ENCODE data around the gene TMPRSS7. TPM values are rescaled to one million over a fixed set of nuclear protein-coding genes. Genes with fewer than 3 reads are reported as not detected.

TMPRSS7 gene
- polyA plus RNA-seq, 10 donors = not detected

DNA sequence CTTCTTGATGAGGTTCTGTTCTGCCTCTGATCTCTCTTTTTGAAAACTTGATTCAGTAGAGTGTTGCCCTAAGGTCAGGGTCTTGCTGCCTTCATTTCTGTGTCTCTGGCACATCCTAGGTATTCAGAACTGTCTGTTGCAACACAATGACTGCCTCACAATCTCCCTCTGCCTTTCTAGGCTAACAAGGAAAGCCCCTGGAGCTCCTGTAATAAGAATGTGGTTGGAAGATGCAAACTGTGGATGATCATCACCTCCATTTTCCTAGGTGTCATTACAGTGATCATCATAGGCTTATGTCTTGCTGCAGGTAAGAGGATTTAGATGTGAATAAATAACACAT is 58.6 kb downstream of the TMPRSS7 start:
- DNase-seq = no peak

DNA sequence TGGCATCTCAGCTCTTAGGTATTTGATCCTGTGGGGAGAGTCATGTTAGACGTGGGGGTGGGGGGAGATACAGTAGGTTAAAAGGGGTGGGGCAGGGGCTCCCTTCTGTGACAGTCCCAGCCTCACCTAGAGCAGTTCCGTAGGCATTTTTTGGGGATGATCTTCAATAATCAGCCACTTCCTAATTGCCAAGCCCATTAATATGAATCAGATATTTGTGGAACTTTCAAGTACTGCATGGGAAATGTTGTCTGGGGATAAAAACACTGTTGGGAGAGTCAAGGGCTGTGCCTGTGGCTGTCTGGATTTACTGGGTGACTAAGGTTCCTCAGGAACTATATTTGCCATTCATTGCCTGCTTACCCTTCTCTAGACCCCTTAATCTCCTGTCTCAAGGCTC is 61.2 kb downstream of the TMPRSS7 start:
- DNase-seq = no peak

DNA sequence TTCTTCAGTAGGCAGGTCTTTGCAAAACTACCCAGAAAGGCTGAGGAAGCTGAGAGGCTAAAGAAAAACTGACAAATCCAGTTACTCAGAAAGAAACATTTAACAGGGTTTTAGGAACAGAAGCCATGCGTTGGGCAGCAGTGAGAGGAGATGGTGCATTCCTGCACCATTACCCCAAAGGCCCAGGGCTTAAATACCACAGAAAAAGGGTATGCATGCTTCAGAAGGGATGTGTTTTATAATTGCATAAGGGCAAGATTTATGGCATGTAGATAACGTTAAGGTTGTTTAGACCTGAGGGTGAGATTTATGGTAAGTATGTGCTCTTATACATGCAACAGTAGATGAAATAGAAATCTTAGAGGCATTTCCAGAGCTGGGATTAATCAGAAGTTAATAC is 61.6 kb downstream of the TMPRSS7 start:
- DNase-seq = no peak

DNA sequence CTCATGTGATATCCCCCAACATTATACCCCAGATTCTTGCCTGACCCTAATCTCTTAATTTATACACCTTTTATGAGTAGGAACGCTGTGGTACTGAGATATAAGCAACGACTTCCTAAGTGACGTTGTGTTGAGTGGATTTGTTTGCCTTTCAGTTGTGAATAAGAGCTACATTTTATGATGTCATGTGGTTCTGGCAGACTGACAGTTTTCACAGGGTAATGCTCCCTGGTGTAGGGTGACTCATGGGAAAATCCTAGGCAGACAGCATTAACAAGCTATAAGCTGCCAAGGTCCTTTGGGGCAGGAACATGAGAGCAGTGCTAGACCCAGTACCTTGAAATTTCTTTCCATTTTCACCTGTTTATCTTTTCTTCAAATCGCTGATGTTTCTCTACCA is 62.8 kb downstream of the TMPRSS7 start:
- peak in 1 of 3 donors; percentile 95 for DNase-seq

DNA sequence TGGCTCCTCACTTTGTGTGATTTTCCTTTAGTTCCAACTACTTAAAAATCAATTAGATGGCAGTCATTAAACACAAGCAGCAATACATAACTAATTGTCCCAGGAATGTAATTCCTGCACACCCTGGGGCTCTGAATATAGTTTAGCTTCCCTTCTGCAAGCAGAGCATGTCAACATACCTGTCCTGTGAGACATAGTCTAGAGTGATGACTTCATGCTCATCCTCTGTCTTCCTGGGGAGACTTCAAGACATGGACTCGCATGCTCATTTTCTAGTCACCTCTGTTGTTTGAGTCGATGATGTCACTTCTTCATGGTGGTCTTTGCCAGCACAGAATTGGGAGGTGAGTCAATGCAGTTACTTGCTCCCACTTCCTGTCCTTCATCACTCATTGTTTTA is 67.4 kb downstream of the TMPRSS7 start:
- DNase-seq = peak in 1 of 3 donors; percentile 86

DNA sequence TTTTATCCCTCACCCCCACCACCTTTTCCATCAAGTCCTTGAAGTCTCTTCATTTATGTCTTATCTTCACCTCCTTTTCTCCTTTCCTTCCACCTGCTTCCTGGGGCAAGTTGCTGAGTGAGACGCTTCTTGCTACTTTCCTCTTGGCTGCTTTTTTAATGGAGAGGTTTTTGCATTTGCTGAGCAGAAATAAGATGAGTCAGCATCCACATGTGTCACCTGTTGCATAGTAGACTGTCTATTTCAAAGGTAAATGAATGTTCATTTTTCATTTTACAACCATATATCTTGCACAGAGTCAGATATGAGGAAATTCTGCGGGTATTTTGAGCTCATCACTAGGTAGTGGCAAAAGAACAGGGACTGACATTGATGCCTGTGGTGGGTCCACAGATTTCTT is 70.2 kb downstream of the TMPRSS7 start:
- no peak for DNase-seq

DNA sequence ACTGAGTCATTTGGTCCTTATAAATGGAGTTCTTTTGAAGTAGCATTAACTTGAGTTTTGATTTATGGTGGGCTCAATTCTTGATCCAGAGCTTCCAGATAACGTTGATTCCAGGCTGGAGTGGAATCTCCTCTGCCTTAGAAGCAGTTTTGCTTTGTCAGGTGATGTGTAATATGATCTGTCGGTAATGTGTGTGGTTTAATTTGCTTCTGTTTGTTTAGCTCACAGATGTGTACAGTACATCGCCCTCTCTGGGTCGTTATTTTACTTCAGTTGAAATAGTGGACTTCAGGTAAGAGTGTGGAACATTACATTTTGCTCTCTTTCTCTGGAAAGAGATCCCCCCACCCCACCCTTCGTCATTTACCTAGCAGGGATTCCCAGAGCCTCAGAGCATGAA is 74.8 kb downstream of the TMPRSS7 start:
- DNase-seq = no peak

DNA sequence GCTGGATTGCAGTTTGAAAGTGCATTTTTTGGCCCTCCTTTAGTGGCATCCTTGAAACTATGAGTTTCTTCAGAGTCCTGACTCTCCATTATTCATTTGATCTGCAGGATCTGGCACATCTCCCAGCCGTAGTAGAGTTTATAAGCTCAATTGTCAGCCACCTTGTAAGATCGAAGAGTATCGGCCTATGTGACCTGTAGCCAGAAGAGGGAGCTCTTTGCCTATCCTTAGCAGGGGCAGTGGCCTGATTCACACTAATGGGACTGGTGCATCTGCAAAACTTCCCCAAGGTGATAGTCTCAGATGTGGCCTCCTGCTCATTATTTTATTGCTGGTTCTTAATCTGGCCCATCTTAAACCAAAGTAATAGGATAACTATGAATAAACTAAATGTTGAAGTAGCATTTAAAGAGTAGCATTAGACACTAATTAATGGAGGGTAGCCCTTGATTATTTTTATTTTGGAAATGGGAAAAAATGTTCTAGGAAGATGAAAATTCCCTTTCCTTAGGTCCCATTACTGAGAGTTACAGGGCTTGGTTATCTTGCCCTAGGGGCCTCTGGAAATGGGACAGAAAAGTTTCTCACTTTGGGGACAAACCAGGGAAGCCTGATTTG is 77.4 kb downstream of the TMPRSS7 start:
- peak; percentile 54 to 71 (median 68) for DNase-seq

DNA sequence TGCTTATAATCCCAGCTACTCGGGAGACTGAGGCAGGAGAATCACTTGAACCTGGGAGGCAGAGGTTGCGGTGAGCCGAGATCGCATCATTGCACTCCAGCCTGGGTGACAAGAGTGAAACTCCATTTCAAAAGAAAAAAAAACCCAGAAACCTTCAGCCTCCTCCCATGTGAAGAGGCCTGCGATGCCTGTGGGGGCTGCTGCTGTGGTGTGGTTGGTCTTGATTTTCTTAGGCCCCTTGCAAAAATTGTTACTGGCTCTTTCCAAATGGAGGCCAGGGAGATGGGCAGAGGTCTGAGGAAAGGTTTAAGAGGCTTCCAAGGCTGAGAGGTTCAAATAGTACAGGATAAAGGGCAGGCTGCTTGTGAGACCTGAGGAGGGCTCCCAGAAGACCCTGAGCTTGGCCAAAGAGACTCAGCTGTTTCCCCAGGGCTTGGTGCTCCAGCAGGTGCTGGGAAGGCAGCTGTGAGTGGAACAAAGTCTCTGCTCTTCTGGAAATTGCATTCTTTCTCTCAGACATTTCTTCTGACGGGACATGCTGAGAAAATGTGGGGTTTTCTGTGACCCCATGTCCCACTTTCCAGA is 80.1 kb downstream of the TMPRSS7 start:
- DNase-seq = no peak

DNA sequence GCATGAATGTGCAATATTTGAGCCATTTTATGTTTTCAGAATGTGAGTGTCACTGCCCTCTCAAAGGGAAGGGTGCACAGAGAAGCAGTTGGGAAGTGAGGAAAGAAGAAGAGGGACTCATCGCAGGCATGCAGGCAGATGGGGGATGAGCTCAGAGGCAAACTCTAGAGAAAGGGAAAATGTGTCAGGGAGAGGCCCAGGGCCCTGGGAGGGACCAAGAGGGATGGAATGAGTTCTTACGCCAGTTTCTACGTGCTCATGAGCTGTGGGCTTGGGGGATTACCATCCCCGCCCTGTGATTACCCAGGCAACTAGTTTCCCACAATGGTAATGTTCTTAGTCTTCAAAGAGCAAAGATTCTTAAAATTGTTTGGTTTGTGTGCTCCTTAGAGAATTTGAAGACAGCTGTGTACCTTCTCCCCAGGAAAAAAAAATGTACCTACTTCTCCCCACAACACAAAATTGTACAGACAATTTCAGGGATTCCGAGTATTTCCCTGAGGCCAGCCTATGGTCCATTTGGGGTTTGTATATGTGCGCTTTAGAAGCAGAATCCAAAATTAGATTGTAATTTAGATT is 80.7 kb downstream of the TMPRSS7 start:
- DNase-seq = no peak

DNA sequence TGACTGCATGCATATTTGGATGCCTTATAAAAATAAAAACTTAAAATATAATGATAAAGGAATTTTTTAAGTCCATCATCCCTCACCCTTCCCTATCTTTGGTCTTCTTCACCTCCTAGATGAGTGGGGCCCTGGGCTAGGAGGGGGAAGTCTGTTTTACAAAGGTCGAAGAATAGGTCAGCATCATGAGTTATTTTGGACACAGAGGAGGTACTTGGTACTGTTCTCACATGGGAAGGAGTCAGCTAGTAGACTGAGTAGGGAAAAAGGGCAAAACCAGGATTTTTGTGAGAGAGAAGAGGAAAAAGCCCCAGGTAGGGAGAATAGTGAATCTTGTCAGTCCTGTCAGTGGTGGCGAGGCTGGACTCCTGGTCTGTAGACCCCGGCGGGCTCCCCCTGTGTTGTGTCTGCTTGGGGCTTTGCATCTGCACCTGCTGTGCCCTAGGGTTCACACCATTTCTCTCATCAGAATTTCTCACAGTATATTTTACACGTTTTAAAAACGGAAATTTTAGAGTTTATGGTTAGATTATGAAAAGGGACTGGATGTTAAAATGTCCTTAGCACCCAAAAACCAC is 81.4 kb downstream of the TMPRSS7 start:
- DNase-seq = no peak

DNA sequence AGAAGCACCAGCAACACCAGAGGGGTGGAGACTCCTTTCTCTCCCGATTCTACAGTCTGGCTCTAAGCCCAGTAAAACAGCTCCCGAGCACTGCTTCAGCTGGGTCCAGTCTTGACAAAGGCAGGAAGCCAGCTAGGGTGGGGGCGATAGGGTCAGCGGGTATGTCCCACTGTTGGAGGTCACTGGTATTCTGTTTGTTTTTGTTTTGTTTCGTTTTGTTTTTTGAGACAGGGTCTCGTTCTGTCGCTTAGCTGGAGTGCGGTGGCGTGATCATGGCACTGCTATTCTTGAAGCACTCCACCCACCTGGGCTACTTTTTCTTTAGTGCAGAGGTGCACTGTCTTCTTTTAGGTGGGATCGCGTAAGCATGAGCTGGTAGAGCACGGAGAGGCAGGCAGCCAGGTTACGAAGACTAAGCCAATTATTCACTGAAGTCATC is 82.2 kb downstream of the TMPRSS7 start:
- DNase-seq = no peak

DNA sequence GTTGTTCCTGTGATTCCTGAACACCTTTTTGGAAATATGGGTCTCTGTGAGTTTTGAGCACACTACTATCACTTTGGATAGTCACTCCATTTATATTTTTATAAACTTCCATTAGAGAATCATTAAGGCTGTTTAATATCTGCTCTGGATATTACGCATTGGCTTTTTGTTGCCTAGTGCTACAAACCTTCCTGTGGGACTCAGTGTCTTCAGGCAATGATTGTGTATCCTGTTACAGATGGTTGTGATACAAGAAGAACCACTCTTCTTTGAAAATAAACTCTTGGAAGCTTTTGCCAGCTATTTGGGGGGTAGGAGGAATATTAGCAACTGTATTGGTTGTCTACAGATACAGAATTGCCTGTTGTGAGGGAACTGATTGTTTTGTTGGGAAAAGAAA is 82.9 kb downstream of the TMPRSS7 start:
- DNase-seq = no peak

DNA sequence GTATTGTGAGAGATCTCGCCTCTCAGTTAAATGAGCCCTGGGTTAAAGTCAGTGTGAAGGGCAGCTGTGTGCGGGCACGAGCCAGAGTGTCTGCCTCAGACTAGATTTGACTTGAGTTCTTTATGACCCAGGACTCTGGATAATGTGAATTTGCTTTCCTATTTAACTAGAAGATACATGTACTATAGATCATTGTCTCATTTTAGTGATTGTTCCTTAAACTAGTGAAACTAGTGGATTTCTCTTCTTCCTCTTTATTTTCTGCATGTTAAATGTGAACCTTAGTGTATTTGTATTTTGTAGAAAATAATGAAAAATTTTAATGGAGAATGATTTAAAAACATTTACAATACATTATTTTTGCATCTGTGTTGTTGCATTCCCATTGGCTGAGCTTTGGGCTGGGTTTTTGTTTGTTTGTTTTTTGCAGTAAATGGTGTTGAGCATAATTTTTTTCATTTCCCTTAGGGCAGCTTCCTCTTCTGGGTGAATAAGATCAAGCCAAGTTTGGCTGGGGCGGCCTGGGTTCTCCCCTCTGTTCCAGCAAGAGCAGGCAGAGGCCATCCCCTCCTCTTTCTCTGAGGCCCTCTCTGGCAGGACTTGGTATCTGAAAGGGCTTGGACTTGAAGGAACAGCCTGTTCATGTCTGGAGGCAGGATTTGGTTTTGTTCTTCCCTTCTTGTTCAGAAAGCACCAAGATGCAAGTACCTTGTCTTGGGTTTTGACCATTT is 83.5 kb downstream of the TMPRSS7 start:
- no peak for DNase-seq

DNA sequence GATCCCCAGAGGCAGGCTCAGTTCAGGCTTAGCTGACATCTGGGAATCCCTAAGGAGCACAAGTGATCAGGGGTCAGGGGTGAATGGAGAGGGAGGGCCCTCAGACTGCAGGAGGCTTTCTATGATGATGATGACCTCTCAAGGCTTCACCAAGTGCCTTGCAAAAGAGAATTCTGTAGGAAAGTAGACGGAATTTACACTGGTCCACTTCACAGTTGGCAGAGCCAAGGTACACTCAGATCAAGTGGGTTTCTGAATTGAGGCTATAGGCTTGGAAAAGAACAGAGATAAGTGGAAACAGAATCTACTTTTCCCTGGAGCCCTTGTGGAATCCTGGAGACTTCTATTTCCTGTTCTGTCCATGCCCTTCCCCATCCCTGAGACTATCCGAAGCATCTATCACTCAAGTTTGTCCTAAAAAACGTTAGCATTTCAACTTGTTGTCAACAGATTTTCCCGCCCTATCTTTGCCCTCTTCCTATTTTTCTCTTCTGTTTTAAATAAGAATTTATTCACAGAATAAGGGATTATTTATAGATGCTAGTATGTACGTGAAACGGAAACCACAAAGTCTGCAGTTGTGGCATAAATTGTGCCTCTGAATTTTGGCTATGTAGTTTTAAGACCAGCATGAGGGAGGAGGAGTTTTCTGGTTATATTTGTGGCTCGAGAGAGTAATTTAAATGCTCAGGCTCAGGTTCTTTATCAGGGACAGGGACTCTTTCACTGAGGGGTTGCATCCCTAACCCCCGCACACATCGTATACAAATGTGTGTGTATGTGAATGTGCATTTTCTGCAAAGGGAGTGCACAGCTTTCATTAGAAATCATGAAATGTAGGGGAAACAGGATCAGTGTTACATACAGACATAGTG is 85.7 kb downstream of the TMPRSS7 start:
- no peak for DNase-seq

DNA sequence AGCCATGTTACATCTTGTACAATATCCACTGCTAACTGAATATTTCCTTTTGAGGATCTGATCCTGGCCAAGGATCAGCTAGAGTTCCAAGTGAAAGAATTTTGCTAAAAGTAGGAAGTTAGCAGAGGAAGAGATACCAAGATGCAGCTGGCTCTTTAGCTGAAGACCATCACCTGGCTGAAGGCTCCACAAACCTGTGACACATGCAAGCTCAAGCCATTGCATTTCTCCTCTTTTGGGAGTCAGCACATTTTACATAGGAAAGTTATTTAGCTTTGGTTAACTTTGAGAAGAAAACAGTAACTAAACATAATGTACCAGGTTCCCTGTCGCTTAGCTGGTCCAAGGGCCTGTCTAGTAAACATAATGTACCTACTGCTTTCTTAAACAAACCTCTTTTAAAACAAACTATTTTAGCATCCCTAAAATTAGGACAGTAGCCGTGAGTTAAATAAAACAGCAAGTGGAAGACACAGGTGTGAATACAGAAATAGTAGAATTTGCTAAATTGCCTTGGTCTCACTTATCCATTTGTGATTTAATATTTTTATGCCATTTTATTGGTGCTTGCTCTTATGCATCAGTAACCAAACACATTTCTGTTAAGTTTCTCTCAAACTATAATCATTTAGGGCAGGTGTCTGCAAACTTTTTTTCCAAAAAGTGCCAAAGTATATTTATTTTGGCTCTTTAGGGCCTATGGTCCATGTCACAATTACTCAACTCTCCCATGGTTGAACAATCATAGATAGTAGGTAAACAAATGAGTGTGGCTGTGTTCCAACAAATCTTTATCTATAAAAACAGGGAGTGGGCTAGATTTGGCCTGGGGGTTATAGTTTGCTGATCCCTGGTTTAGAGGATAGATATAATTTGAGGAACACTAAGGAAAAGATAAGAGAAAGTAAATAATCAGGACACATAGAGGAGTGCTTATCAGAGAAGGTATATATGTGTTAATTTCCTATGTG is 87.3 kb downstream of the TMPRSS7 start:
- DNase-seq = no peak

DNA sequence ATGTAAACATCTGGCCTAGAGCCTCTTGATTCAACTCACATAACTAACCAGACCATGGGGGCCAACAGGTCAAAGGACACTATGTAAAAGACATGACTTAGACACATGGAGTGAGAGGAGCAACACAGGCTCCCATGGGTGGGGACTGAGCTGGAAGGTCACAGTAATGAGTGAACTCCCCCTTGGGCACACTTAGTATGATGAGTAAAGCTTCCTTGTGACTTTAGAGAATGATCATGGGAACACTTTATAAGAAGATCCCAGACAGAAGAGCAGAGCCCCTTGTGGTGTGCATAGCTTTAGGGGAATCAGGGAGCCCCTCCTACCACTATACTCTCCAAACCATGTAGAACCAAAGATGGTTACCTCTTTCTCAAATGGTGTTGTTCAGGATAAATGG is 88.3 kb downstream of the TMPRSS7 start:
- no peak for DNase-seq

DNA sequence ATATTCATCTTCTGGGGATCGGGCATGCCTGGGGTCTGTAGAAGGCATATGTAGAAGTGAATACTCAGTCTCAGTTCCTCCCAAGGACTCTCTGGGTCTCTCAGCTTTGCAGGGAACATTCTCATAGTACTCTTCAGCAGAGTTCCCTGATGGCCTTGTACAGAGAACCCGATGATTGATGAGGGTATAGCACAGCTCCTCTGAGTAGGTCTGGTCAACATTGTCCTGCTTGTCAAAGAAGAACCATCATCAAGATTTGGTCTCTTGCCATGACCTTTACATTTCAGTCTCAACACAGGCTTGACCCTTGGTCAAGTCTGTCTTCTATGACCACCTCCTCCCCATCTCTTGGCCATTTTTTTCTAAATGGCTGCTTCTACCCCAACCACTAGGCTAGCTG is 89.0 kb downstream of the TMPRSS7 start:
- DNase-seq = no peak

DNA sequence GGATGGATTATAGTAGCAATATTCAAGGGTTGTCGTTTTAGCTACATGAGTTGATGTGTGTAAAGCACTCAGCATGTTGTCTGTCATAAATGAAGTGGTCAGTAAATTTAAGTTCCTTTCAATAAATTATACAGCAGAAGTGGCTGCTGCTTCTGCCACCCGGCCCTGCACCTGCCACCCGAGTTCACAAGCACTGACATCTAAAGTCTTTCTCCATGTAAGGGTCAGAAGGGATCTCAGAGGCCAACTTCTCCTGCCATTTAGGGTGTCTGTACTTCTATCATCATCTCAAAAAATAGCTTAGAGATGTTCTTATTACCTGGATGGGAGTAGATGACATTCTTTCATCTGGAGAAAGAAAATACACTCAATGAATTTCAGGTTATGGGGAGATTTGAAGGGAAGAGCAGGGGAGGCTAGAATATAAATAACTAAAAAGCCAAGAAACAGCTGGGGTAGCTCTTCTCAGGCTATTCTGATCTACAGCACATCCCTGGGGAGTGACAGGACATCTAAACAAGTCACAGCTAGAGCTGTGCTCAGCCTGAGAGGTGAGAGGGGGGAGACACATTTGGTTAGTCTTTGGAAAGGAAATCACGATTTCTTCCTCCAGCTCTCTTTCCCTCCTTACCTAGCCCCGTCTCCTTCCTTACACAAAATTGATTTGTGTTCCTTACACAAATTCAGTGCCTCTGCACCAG is 90.5 kb downstream of the TMPRSS7 start:
- DNase-seq = no peak

DNA sequence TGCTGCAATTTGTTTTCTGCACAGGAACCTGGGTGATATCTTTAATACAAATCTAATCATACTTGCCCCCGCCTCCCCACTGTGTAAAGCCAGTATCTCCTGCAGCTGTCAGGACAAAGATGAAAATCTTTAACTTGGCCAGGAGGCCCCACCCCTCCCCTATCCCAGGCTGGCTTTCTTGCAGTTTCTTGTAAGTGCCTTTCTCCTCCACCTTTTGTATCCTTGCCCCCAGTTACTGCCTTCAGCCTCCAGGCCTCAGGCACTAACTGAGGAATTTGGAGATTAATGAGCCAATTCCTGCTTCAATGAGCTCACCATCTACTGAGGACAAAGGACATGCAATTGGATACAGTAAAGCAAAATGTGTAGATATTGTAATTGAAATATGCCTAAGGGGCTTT is 92.0 kb downstream of the TMPRSS7 start:
- peak in 1 of 3 donors; percentile 67 for DNase-seq
